HG03521 (cell line): ENCODE data around the gene SLC35F3.
"Not testable (repeated sequence)": the region's sequence is repeated elsewhere in the genome, so short reads cannot be mapped to it uniquely, and the experiment has no call there.

Experiments used
- ATAC-seq: cut with Tn5 transposase; IDR thresholded peaks from one replicate; pipeline ENCODE4 v1.9.1; 2021; ENCODE audit warnings: mild to moderate bottlenecking, moderate library complexity; ENCODE audit not compliant: unreplicated experiment

The SLC35F3 gene

DNA sequence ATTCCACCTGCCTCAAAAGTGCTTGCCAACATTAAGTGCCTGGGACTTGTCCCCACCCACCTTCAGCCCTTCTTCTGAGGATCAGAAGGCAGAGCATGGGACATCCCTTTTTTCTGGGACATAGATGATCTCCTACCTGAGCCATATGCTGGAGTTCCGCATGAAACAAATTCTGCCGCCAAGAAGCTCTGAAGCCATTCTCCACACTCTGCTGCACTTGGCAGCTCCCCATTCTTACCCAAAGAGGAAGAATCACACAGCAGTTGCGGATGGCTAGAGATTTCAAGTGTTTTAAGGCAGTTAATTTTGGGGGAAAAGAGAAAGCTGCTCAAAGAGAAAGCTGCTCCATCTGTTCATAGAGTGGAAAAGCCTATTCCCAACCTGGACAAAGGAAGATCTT is 271.5 kb downstream of the SLC35F3 start:
- no peak for ATAC-seq

DNA sequence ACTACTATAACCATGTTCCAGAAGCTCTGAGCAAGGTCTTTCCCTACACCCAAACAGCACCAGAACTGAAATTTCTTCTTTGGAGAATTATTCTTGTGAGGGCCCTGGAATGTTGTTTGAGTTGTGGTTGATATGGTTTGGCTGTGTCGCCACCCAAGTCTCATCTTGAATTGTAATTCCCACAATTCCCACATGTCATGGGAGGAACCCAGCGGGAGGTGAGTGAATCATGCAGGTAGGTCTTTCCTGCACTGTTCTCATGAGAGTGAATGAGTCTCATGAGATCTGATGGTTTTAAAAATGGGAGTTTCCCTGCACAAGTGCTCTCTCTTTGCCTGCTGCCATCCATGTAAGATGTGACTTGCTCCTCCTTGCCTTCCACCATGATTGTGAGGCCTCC is 272.4 kb downstream of the SLC35F3 start:
- not testable (repeated sequence) for ATAC-seq

DNA sequence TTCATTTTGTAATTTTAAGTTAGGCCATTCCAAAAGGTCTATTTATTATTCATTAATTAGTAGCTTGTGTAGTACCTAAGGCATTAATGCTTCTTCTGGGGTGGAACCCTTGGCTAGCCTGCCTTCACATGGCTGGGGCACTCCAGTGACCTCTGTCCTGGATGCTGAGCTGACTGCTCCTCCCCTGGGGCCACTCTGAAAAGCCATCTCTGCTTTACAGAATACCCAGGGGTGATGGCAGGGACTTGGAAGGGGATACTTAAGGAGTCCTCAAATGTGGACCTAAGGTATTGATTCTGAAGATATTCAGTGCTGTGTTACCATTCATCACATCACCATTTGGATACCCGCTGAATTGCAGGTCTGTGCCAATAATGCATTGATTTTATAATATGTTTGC is 281.0 kb downstream of the SLC35F3 start:
- no peak for ATAC-seq

DNA sequence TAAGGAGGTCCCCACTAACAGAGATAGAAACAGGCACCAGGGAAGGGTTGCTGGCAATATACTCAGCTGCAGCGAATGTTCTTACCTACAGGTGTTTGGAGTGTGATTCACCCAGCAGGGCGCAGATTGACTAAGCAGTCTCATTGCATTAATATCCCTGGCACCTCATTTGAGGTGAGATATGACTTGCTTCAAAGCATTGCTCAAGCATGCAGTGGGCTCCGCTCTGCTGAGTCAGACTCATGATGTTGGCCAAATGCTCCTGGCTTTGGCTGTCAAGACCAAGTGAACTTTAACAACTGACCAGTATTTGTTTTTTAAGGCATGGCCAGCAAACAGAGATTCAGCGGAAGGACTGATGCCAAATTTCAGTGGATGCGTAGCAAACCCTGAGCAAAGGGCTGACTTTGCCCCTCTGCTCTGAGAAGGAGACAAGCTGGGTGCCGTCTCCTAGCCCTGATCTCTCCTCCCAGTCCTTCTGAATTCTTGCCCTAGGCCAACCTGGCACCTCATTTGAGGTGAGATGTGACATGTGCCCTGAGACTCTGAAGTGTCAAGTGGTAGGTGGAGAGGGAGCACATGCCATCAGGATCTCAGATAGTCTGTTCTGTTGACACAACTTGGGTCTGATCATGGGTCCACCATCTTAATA is 281.7 kb downstream of the SLC35F3 start:
- no peak for ATAC-seq

DNA sequence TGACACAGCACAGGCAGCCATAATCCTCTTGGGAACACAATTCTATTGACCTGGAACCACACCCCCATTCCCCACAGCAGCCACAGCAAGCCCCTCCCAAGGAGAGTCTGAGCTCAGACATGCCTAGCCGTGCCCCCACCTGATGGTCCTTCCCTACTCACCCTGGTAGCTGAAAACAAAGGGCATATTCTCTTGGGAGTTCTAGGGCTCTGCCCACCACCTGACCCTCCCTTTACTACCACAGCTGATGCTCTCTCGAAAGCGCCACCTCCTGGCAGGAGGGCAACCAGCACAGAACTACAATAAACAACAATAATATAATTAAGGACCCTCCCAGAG is 283.9 kb downstream of the SLC35F3 start:
- ATAC-seq: no peak

DNA sequence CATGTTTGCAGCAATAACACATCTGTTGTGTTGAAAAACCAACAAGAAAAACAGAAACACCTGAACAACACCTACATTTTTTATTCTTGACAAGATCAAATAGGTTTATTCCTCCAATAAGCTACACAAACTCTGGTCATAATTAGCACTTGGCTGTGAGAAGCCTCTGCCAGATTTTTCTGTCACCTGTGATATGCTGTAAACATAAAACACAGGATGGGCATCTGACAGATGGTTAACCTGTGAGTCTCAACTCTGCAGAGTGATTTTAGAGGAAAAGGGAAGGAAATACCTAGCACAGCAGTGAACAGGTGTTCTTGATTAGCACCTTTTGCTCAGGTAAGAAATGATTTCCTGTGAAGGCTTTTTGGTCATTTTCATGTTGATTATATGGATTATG is 293.4 kb downstream of the SLC35F3 start:
- no peak for ATAC-seq

DNA sequence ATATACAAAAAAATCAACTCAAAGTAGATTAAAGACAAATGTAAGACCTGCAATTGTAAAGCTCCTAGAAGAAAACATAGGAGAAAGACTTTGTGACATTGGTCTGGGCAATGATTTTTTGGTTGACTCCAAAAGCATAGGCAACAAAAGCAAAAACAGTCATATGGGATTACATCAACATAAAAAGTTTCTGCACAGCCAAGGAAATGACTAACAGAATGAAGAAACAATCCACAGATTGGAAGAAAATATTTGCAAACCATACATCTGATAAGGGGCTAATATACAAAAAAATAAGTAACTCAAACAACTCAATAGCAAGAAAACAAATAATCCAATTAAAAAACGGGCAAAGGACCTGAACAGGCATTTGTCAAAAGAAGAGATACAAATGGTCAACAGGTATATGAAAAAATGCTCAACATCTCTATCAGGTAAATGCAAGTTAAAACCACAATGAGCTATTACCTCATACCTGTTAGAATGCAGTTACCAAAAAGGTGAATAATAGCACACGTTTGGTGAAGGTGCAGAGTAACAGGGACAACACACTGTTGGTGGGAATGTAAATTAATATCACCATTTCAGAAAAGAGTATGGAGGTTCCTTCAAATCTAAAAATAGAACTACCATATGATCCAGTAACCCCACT is 295.1 kb downstream of the SLC35F3 start:
- no peak for ATAC-seq

DNA sequence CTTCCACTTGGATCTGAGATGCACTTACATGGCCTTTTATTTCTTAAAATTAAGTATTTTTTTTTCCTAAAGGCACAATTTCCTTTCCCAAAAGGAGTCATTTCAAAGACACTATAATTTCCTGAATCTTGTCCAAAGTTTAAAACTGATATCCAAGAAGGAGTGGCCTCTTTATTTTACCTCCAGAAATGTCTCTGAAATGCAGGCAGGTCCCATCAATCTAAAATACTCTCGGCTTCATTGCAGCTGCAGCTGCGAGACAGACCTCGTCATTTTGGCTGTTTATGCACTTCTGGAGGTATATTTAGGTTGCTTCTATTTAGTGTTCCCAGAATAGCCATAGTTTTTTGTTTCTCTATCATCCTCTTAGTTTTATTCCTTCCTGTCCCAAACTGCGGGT is 296.1 kb downstream of the SLC35F3 start:
- no peak for ATAC-seq

DNA sequence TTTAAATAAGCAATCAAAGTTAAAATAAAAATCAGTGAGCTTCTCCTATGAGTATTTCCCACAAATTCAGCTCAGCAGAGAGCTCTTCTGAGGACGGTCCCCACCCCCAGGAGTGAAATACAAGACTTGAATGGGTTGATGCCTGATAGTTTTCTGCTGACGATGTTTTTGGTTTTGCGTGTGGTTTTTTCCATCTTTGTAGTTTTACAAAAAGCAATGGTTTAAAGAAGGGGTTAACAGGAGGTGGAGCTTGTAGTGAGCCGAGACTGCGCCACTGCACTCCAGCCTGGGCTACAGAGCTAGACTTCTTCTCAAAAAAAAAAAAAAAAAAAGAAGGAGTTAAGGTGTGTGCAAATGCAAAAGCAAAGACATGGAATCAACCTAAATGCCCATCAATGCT is 297.1 kb downstream of the SLC35F3 start:
- ATAC-seq: no peak

DNA sequence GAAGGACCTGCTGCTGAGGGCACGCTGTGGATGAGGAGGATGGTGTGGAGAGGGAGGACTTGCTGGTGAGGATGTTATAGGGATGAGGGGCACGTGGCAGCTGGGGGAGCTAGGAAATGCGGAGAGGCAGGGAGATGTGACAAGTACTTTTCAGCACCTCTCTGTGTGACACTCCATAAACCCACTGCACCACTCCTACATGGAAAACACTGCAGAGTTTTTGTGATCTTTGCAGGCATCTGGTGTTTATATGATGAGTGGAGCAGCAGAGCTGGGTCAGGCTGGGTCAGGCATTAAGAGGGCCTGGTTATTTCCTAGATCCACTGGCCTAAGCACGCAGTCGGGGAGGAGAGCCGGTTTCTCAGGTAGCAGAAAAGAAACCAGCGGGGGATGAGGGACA is 301.5 kb downstream of the SLC35F3 start:
- ATAC-seq: no peak

DNA sequence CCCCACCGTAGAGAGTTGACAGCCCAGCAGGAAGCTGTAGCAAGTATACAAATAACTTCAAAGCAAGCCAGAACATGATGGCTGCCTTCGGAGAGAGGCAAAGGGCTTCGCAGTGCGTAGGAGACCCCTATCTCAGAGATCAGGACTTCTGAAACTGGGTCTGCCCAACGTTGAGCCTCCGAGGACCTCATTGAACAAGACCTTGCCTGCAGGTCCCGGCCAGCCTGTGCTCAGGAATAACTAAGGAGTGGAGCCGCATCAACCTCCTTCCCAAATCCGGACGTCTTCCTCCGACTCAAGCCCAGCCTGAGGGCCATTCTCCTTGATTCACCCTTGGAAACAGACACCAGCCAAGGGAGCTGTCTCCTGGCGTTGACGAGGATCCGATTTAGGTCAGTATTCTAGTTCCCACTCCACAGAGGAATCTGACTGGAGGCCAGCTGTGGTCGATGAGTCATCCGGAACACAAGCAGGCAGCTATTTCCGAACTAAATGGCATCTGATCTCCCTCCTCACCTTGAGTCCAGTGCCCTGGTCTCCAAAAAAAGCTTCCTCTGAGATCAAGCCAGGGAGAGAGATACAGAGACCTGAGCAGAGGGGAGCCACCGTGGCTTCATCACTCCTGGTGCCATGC is 302.3 kb downstream of the SLC35F3 start:
- ATAC-seq: no peak

DNA sequence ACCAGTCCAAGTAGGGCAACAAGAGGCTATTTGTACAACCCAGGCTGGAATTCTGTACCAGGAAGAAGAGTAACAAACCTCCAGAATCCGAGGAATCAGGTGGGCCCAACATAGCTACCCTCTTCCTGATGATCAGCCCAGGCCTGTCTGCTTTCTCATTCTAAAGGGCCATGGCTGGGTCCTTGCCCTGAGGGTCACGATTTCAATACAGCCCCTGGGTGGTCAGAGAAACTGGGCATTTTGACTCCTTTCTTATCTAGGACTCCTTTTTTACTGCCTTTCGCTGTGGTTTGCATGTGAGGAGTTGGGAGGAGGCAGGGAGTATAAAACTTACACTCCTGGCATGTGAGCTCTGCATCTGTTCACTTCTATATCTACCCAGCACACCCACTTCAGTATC is 303.9 kb downstream of the SLC35F3 start:
- no peak for ATAC-seq

DNA sequence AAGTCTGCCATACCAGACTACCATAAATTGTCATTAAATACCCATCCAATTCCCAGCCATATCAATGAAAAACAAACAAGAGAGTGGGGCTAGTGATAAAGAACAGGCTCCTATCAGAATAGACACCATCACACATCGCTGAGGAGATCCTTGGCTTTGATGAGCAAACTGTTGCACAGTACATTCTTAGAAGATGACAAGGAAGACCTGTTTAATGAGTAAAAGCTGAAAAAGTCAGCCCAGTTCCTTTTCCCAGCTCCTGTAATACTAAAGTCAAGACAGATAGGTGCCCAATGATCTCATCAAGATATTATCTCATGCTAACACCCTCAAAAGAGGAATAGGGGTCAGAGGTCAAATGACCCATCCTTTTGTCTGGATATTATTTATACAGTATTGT is 304.3 kb downstream of the SLC35F3 start:
- ATAC-seq: no peak

DNA sequence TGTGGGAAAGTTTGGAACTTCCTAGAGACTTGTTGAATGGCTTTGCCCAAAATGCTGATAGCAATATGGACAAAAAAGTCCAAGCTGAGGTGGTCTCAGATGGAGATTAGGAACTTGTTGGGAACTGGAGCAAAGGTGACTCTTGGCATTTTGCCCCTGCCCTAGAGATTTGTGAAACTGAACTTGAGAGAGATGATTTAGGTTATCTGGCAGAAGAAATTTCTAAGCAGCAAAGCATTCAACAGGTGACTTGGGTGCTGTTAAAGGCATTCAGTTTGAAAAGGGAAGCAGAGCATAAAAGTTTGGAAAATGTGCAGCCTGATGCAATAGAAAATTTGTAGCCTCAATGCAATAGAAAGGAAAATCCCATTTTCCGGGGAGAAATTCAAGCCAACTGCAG is 306.0 kb downstream of the SLC35F3 start:
- not testable (repeated sequence) for ATAC-seq

DNA sequence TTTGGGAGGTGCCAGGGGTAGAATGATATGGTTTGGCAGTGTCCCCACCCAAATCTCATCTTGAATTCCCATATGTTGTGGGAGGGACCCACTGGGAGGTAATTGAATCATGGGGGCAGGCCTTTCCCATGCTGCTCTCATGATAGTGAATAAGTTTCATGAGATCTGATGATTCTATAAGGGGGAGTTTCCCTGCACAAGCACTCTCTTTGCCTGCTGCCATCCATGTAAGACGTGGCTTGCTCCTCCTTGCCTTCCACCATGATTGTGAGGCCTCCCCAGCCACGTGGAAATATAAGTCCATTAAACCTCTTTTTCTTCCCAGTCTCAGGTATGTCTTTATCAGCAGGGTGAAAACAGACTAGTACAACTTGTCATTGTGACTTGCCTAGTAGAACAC is 307.4 kb downstream of the SLC35F3 start:
- ATAC-seq: not testable (repeated sequence)

DNA sequence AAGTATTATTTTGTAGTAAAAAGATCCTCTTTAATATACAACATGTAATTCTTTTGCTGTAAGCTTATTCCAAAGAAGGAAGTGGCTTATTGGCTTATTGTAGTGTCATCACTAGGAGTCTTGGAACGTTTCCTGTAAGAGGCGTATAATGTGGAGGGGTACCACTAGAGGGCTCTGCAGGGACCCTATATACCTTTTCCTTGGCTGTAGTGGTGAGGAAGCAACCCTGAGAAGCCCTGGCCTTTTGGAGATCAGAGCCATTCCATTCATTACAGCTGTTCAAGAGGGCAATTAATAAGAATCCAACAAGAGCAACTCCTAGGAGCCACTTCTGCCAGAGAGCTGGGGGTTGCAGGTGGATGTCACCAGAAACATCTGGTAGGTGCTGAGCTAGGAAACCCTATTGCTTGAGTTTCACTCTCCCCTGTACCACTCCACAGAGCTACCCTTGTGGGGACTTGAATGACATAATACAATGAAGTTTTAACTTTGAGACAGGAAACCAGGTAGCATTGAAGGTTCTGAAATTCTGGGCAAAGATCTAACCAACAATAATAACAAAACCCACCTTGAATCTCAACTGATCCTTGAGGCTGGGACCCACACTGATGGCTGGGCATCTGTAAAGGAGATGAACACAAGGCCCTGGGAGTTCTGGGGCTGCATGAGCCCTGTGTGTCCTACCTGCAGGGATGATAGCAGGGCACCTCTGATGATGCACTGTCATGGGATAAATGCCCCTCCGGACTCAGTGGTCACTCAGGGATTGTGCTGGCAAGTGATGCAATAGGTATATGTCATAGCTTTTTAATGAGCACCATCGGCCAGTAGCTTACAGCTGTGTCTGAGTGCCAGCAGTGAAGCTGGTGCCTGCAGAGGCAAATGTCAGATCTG is 308.5 kb downstream of the SLC35F3 start:
- peak; percentile 51 for ATAC-seq

DNA sequence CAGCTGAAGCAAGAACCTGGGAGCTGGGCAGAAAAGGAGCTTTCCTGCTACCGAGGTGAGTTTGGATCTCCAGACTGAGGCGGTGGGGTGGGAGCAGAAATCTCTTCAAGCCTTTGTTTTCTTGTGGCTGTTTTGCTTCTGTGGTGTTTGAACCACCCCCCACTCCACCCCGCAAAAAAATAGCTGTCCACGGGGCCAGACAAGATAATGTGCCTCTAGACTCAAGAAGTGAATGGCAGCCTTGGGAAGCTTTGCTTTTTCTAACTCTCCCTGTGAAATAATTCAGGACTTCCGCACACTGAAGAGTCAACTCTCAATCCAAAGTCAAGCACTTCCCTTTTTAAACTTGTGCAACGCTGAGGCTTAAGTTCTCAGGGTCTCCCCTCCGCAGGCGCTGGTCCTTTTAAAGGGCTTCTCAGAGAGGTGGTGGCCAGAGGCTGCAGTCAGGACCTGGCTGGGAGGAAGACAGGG is 309.2 kb downstream of the SLC35F3 start:
- no peak for ATAC-seq

DNA sequence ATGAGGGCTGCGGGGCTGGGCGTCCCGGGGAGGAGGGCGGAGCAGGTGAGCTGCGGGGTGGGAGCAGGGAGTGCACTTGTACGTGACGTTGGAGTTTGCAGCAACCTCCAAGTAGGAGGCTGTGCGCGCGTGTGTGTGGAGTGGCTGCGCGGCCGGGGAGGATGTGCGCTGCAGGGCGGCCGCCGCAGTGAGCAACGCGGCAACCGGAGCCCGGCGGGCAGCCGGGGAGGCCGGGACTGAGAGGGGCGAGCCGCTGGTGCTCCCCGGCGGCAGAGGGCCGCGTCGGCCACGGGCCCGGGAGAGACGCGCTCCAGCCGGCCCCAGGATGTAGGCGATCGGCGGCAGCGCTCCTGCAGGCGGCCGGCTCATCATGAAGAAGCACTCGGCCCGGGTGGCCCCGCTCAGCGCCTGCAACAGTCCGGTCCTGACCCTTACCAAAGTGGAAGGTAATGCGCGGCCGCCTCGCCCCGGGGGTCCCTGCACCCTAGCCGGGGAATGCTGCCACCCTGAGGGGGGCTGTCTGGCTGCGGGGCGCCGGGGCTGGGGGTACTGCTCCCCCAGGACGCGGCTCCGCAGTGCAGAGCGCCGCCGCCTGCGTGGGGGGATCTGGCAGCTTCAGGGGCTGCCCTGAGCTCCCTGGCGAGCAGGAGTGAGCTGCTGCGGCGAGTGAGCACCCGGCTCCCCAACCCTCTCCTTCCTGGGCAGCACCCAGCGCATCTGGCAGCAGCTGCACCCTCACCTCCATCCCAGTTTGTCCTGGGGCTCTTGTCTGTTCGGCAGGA is 309.8 kb downstream of the SLC35F3 start:
- peak; percentile 43 for ATAC-seq

DNA sequence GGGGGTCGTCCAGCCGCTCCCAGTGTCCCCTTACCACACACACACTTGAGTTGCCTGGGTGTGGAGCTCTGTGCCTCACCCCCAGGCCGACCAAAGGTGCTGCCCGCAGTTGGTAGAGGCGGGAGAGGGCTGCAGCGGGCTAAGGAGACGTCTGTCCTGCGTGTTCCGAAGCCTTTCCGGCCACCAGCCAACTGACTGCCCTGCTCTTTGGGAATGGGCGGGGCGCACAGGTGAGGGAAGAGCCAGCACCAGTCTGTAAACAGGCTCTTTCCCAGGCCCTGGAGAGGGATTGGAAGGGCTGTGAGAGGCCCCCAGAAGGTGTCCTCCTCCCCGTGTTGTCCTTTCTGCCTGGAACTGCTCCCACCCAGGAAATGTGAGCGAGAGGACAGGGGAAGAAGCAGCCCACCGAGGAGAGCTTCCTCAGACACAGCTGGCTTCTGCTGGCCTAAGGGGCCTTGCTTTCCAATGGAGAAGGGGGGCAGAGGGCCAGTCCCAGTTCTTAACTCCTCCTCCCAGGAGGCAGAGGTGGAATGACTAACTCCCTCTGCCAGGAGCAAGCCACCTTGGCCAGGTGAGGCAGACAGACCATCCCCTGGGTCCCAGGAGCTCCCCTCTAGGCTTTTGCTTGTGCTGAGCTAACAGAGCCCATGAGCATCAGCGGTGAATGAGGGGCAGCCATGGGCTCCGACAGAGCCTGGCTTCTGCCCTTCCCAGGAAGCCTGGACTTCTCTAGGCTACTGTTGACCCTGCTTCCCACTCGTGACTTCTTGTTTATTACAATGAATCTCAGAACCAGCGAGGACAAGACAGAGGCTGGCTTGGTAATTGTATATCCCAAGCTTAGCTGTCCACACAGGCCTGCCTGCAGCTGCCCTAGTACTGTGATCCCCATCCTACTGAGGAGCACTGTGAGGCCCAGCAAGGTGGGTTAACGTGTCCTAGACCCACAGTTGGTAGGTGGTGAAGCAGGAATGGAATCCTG is 310.7 kb downstream of the SLC35F3 start:
- ATAC-seq: no peak
